MCF 10A (cell line): Measurements from ENCODE around the gene PPP1CA. TPM values are rescaled to one million over a fixed set of nuclear protein-coding genes. Genes with fewer than 3 reads are reported as not detected.
A peak's percentile ranks its signal among the peaks of the same experiment; 100 is the strongest.

Source experiments
- BruUV-seq: library from RNA; stranded (reverse); fragments of 400-500 nt; replicated peaks from 2 replicates; lab custom pipeline; 2021; lab: Mats Ljungman, UMichigan
- CTCF ChIA-PET: fragments of 300-600 bp; sonication (Branson Sonifier 250); formaldehyde crosslinking; extraction: SDS; loops from one replicate; lab custom pipeline; 2021; ENCODE audit warnings: antibody characterized with exemption, inconsistent platforms; lab: Yijun Ruan, JAX
- POLR2A ChIA-PET: fragments of 300-600, 350-650 bp; sonication (Branson Sonifier 250); formaldehyde crosslinking; extraction: SDS; loops from one replicate; lab custom pipeline; 2020; ENCODE audit warnings: antibody characterized with exemption, inconsistent platforms; lab: Yijun Ruan, JAX
- DNase-seq: peaks from one replicate; pipeline ENCODE4 v3.0.0-alpha.2; 2018; ENCODE audit not compliant: unreplicated experiment
- H3K27ac Mint-ChIP-seq: one replicate; pipeline ENCODE4 v1.8.0; 2022; ENCODE audit warnings: mild to moderate bottlenecking, low read depth, mixed read lengths; ENCODE audit not compliant: unreplicated experiment
- H3K27me3 Mint-ChIP-seq: one replicate; pipeline ENCODE4 v1.8.0; 2022; ENCODE audit warnings: mixed read lengths; ENCODE audit not compliant: insufficient read depth, unreplicated experiment
- H3K36me3 Mint-ChIP-seq: one replicate; pipeline ENCODE4 v1.8.0; 2022; ENCODE audit warnings: mild to moderate bottlenecking, moderate library complexity, mixed read lengths; ENCODE audit not compliant: insufficient read depth, unreplicated experiment
- H3K4me1 Mint-ChIP-seq: one replicate; pipeline ENCODE4 v1.8.0; 2022; ENCODE audit warnings: mixed read lengths; ENCODE audit not compliant: insufficient read depth, unreplicated experiment
- H3K4me3 Mint-ChIP-seq: one replicate; pipeline ENCODE4 v1.8.0; 2022; ENCODE audit warnings: mild to moderate bottlenecking, moderate library complexity, mixed read lengths; ENCODE audit not compliant: unreplicated experiment
- H3K9me3 Mint-ChIP-seq: one replicate; pipeline ENCODE4 v1.8.0; 2022; ENCODE audit warnings: mixed read lengths; ENCODE audit not compliant: unreplicated experiment
- intact Hi-C: fragments of 100-400 bp; cut with micrococcal nuclease; formaldehyde crosslinking; loops from 2 replicates; pipeline ENCODE4 v1.14.1; 2022
- total RNA-seq: library from RNA; stranded (reverse); gene quantifications from 2 replicates; pipeline ENCODE4 v1.2.3, GENCODE V29; 2022
- TF ChIP-seq, protein P1 (sequence below): fragments of 200-600 bp; IDR thresholded peaks from one replicate; pipeline ENCODE4 v1.8.0; 2022; ENCODE audit warnings: antibody characterized with exemption, mild to moderate bottlenecking; ENCODE audit not compliant: unreplicated experiment

Gene PPP1CA
- total RNA-seq, 1 experiment from 2014 or later: 143 TPM

- Mint-ChIP-seq H3K4me3 (no peak overlapping the region), H3K4me1 (peaks cover 46% of the 10 kb centered on the region), H3K9me3 (no peaks in the 10 kb centered on the region), H3K27ac (no peak overlapping the region), H3K36me3 (peaks cover 25% of the 10 kb centered on the region), H3K27me3 (no peaks in the 10 kb centered on the region)
- DNase-seq: no peak
- ChIA-PET POLR2A (interaction anchor here (0.7 kb wide), 1 partner anchor 9 kb away, joined by 3 read pairs; no protein-coding TSS in a partner anchor), CTCF (interaction anchor here (0.7 kb wide), 1 partner anchor 12 kb away, joined by 3 read pairs; no protein-coding TSS in a partner anchor)
- TF ChIP-seq, protein P1, sequence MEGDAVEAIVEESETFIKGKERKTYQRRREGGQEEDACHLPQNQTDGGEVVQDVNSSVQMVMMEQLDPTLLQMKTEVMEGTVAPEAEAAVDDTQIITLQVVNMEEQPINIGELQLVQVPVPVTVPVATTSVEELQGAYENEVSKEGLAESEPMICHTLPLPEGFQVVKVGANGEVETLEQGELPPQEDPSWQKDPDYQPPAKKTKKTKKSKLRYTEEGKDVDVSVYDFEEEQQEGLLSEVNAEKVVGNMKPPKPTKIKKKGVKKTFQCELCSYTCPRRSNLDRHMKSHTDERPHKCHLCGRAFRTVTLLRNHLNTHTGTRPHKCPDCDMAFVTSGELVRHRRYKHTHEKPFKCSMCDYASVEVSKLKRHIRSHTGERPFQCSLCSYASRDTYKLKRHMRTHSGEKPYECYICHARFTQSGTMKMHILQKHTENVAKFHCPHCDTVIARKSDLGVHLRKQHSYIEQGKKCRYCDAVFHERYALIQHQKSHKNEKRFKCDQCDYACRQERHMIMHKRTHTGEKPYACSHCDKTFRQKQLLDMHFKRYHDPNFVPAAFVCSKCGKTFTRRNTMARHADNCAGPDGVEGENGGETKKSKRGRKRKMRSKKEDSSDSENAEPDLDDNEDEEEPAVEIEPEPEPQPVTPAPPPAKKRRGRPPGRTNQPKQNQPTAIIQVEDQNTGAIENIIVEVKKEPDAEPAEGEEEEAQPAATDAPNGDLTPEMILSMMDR: no peak
- intact Hi-C loops: no loop called here
- BruUV-seq: no TSS peak
These were observed 33.9 kb downstream of the PPP1CA start for GRCh38 chr11:67367761-67368227.

GRCh38 chr11:67366961-67367760 lies 34.5 kb downstream of the PPP1CA start:
- TF ChIP-seq, protein P1: no peak
- CTCF ChIA-PET: interaction anchor here (0.7 to 18.6 kb wide), 2 partner anchors 11 to 13 kb away, joined by 3 to 659 read pairs; partner anchors contain the start of gene CLCF1
- peaks cover 25% of the 10 kb centered on the region for H3K36me3 Mint-ChIP-seq
- H3K27me3 Mint-ChIP-seq: no peaks in the 10 kb centered on the region
- H3K4me1 Mint-ChIP-seq: peaks cover 47% of the 10 kb centered on the region
- no TSS peak for BruUV-seq
- POLR2A ChIA-PET: no interaction called here
- DNase-seq: peak; percentile 59
- no peaks in the 10 kb centered on the region for H3K9me3 Mint-ChIP-seq
- intact Hi-C loops: no loop called here
- H3K4me3 Mint-ChIP-seq: no peak overlapping the region
- no peak overlapping the region for H3K27ac Mint-ChIP-seq

DNA sequence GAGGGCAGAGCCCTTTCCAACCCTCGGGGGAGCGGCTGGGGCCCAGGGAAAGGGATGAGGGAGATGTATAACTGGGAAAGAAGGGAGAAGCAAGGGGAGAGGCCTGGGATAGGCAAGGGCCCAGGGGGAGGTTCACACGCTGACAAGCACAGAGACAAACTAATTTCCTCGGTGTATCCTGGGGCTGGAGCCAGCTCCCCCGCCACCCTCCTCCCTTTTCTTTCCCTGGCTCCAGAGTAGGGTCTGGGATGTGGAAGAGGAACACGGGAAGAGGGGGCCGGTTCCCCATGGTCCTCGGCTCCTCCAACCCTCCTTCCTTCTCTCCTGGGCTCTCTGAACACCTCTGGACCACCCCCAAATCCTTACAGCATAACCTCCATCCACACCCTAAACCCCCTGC lies 35.1 kb downstream of the PPP1CA start:
- Mint-ChIP-seq H3K4me3 (no peak overlapping the region), H3K27me3 (no peaks in the 10 kb centered on the region), H3K27ac (no peak overlapping the region), H3K4me1 (peaks cover 48% of the 10 kb centered on the region), H3K9me3 (no peaks in the 10 kb centered on the region), H3K36me3 (peaks cover 25% of the 10 kb centered on the region)
- no TSS peak for BruUV-seq
- POLR2A ChIA-PET: interaction anchor here (0.7 kb wide), 1 partner anchor 14 kb away, joined by 3 read pairs; no protein-coding TSS in a partner anchor
- no peak for DNase-seq
- intact Hi-C loops: no loop called here
- TF ChIP-seq, protein P1: no peak
- CTCF ChIA-PET: interaction anchor here (1.2 to 18.6 kb wide), 2 partner anchors 12 to 15 kb away, joined by 3 to 659 read pairs; partner anchors contain the start of gene CLCF1
